ENCODE measurements around the gene SSRP1.

The SSRP1 gene

DNA sequence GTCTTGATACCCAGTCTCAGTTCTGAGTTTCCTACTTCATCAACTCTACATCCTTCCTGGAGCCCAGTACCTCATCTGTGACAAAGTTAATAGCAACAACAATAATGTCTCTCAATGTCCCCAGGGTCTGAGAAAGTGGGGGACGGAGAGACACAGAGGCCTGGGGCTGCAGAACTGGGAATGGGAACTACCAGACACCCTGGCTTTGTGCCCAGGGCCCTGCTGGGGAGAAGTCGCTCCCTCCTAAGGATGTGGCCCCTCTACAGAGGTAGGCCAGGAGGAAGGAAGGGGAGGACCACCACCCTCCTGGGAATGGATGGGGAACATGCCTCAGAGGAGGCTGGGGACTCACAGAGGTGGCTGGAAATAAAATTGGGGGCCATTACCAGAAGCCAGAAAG, 39.8 kb upstream of the SSRP1 start:
- H3K36me3 ChIP-seq (ENCODE audit: insufficient read depth, low read length): no peaks in the 10 kb centered on the region
- no peak overlapping the region for H2AFZ ChIP-seq (ENCODE audit: low read length)
- no peaks in the 10 kb centered on the region for H3F3A ChIP-seq (ENCODE audit: low read depth)
- no peaks in the 10 kb centered on the region for H3K9me2 ChIP-seq (replicated peaks; ENCODE audit: low read depth, low read length)
- TF ChIP-seq, protein P1, sequence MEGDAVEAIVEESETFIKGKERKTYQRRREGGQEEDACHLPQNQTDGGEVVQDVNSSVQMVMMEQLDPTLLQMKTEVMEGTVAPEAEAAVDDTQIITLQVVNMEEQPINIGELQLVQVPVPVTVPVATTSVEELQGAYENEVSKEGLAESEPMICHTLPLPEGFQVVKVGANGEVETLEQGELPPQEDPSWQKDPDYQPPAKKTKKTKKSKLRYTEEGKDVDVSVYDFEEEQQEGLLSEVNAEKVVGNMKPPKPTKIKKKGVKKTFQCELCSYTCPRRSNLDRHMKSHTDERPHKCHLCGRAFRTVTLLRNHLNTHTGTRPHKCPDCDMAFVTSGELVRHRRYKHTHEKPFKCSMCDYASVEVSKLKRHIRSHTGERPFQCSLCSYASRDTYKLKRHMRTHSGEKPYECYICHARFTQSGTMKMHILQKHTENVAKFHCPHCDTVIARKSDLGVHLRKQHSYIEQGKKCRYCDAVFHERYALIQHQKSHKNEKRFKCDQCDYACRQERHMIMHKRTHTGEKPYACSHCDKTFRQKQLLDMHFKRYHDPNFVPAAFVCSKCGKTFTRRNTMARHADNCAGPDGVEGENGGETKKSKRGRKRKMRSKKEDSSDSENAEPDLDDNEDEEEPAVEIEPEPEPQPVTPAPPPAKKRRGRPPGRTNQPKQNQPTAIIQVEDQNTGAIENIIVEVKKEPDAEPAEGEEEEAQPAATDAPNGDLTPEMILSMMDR (conservative IDR thresholded peaks at IDR 0.05; ENCODE audit: low read length): no peak
- TF ChIP-seq EZH2phosphoT487 (IDR thresholded peaks at IDR 0.05; ENCODE audit: borderline replicate concordance): no peak
- H3K4me2 ChIP-seq (ENCODE audit: low read depth, low read length, poor library complexity, severe bottlenecking): no peak overlapping the region
- no peak overlapping the region for H3K4me3 ChIP-seq (ENCODE audit: low read length, poor library complexity, severe bottlenecking)
- H3K79me2 ChIP-seq (ENCODE audit: insufficient read depth, low read length): no peaks in the 10 kb centered on the region
- H3K4me1 ChIP-seq (ENCODE audit: insufficient read depth, low read length, poor library complexity, severe bottlenecking): peaks cover 9% of the 10 kb centered on the region
- no peaks in the 10 kb centered on the region for H4K20me1 ChIP-seq (ENCODE audit: insufficient read depth, low read length, poor library complexity, severe bottlenecking)
- no peaks in the 10 kb centered on the region for H3K9me3 ChIP-seq (ENCODE audit: insufficient read depth, low read depth, low read length)
- H3K9ac ChIP-seq (ENCODE audit: low read depth, low read length, poor library complexity, severe bottlenecking): no peak overlapping the region
- H3K27me3 ChIP-seq (ENCODE audit: insufficient read depth, low read length, poor library complexity, severe bottlenecking): no peaks in the 10 kb centered on the region

DNA sequence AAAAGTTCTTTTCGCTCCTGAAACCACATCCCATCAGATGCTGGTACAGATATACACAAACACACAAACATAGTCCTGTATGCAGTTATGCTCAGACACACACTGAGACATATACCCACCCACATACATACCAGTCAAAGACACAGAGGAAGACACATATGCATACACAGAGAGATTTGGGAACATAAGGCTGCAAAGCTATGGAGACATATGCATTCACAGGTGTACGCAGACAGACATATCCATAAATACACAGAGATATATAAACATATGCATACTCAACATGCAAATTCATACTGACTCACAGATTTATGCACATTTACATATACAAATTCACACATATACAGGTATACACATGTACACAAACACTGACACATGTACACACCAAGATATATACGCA, 39.3 kb upstream of the SSRP1 start:
- no peaks in the 10 kb centered on the region for H3K9me2 ChIP-seq (replicated peaks; ENCODE audit: low read depth, low read length)
- peaks cover 9% of the 10 kb centered on the region for H3K4me1 ChIP-seq (ENCODE audit: insufficient read depth, low read length, poor library complexity, severe bottlenecking)
- H3K36me3 ChIP-seq (ENCODE audit: insufficient read depth, low read length): no peaks in the 10 kb centered on the region
- H3K4me2 ChIP-seq (ENCODE audit: low read depth, low read length, poor library complexity, severe bottlenecking): no peak overlapping the region
- no peak overlapping the region for H2AFZ ChIP-seq (ENCODE audit: low read length)
- H3K4me3 ChIP-seq (ENCODE audit: low read length, poor library complexity, severe bottlenecking): no peak overlapping the region
- no peaks in the 10 kb centered on the region for H3K79me2 ChIP-seq (ENCODE audit: insufficient read depth, low read length)
- H3K27me3 ChIP-seq (ENCODE audit: insufficient read depth, low read length, poor library complexity, severe bottlenecking): no peaks in the 10 kb centered on the region
- TF ChIP-seq EZH2phosphoT487 (IDR thresholded peaks at IDR 0.05; ENCODE audit: borderline replicate concordance): no peak
- TF ChIP-seq, protein P1 (conservative IDR thresholded peaks at IDR 0.05; ENCODE audit: low read length): no peak
- no peaks in the 10 kb centered on the region for H3F3A ChIP-seq (ENCODE audit: low read depth)
- H3K9me3 ChIP-seq (ENCODE audit: insufficient read depth, low read depth, low read length): no peaks in the 10 kb centered on the region
- H3K9ac ChIP-seq (ENCODE audit: low read depth, low read length, poor library complexity, severe bottlenecking): no peak overlapping the region
- no peaks in the 10 kb centered on the region for H4K20me1 ChIP-seq (ENCODE audit: insufficient read depth, low read length, poor library complexity, severe bottlenecking)

DNA sequence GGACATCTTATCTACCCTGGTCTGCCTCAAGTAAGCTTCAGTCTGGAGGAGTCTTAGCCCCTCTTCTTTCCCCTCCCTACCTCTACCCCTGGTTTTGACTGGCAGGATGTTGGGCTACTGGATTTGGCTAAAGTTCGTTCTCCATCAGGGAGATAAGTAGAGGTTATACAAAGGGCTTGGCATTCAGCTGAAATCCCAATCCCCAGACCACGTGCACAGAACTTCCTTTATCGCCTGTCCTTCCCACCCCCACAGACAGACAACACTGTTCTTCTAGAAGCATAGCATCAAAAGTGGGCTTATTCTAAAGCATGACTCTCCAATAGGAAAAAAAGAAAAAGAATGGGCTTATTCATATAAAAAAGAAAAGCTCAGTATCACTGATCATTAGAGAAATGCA, 37.5 kb upstream of the SSRP1 start:
- Histone ChIP-seq H3K4me3 (ENCODE audit: low read length, poor library complexity, severe bottlenecking) (no peak overlapping the region), H3K9me3 (ENCODE audit: insufficient read depth, low read depth, low read length) (no peaks in the 10 kb centered on the region), H2AFZ (ENCODE audit: low read length) (no peak overlapping the region), H3K4me2 (ENCODE audit: low read depth, low read length, poor library complexity, severe bottlenecking) (no peak overlapping the region), H3F3A (ENCODE audit: low read depth) (no peaks in the 10 kb centered on the region), H3K4me1 (ENCODE audit: insufficient read depth, low read length, poor library complexity, severe bottlenecking) (peaks cover 9% of the 10 kb centered on the region), H3K36me3 (ENCODE audit: insufficient read depth, low read length) (no peaks in the 10 kb centered on the region), H3K27me3 (ENCODE audit: insufficient read depth, low read length, poor library complexity, severe bottlenecking) (no peaks in the 10 kb centered on the region), H3K9ac (ENCODE audit: low read depth, low read length, poor library complexity, severe bottlenecking) (no peak overlapping the region), H3K9me2 (replicated peaks; ENCODE audit: low read depth, low read length) (no peaks in the 10 kb centered on the region), H4K20me1 (ENCODE audit: insufficient read depth, low read length, poor library complexity, severe bottlenecking) (no peaks in the 10 kb centered on the region), H3K79me2 (ENCODE audit: insufficient read depth, low read length) (no peaks in the 10 kb centered on the region)
- TF ChIP-seq, protein P1 (conservative IDR thresholded peaks at IDR 0.05; ENCODE audit: low read length): no peak
- no peak for TF ChIP-seq EZH2phosphoT487 (IDR thresholded peaks at IDR 0.05; ENCODE audit: borderline replicate concordance)

All from Loucy (cell line).